ENCODE measurements around the gene PGLYRP4. TPM values are rescaled to one million over a fixed set of nuclear protein-coding genes. Genes with fewer than 3 reads are reported as not detected.

Gene PGLYRP4, protein sequence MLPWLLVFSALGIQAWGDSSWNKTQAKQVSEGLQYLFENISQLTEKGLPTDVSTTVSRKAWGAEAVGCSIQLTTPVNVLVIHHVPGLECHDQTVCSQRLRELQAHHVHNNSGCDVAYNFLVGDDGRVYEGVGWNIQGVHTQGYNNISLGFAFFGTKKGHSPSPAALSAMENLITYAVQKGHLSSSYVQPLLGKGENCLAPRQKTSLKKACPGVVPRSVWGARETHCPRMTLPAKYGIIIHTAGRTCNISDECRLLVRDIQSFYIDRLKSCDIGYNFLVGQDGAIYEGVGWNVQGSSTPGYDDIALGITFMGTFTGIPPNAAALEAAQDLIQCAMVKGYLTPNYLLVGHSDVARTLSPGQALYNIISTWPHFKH
- polyA plus RNA-seq (2013, experiment 1 of 2), result 0.37 TPM
- not detected for polyA plus RNA-seq (2013, experiment 2 of 2)

GRCh38 chr1:153348511-153349362, at the start of gene PGLYRP4:
Gene PGLYRP4 (minus strand): TSS chr1:153348841. CDS start chr1:153347932, 909 bp downstream.
- H3K4me3 ChIP-seq (ENCODE audit: extremely low read depth, insufficient read depth, low read length, poor library complexity, severe bottlenecking), result no peak within 1 kb of the TSS
- H3K9me3 ChIP-seq (ENCODE audit: control insufficient read depth, low read length), result no peaks in the 10 kb centered on the region
- H3K36me3 ChIP-seq (ENCODE audit: control insufficient read depth, insufficient read depth, low read length), result no peaks in the 10 kb centered on the region
- WGBS, 2 experiments (ENCODE audit: insufficient coverage in 2 of 2), result 76 to 77% methylated on average over 6 to 7 of the region's 10 CpGs
- no peak within 1 kb of the TSS for H3K27ac ChIP-seq (ENCODE audit: low read depth, low read length, severe bottlenecking)
- H3K4me1 ChIP-seq (ENCODE audit: control insufficient read depth, insufficient read depth, low read length, poor library complexity, severe bottlenecking), result peaks cover 14% of the 10 kb centered on the region

- no peak overlapping the region for H3K4me3 ChIP-seq (ENCODE audit: extremely low read depth, insufficient read depth, low read length, poor library complexity, severe bottlenecking)
- H3K9me3 ChIP-seq (ENCODE audit: control insufficient read depth, low read length), result no peaks in the 10 kb centered on the region
- no peaks in the 10 kb centered on the region for H3K36me3 ChIP-seq (ENCODE audit: control insufficient read depth, insufficient read depth, low read length)
- no peak overlapping the region for H3K27ac ChIP-seq (ENCODE audit: low read depth, low read length, severe bottlenecking)
- WGBS, 2 experiments (ENCODE audit: insufficient coverage in 2 of 2), result 86 to 100% methylated on average over 2 of the region's 6 CpGs
- H3K4me1 ChIP-seq (ENCODE audit: control insufficient read depth, insufficient read depth, low read length, poor library complexity, severe bottlenecking), result no peaks in the 10 kb centered on the region
Observed at GRCh38 chr1:153397924-153398651, 49.4 kb upstream of the PGLYRP4 start.

GRCh38 chr1:153397051-153397923, 48.6 kb upstream of the PGLYRP4 start:
- Histone ChIP-seq H3K4me1 (ENCODE audit: control insufficient read depth, insufficient read depth, low read length, poor library complexity, severe bottlenecking) (no peaks in the 10 kb centered on the region), H3K27ac (ENCODE audit: low read depth, low read length, severe bottlenecking) (no peak overlapping the region), H3K36me3 (ENCODE audit: control insufficient read depth, insufficient read depth, low read length) (no peaks in the 10 kb centered on the region), H3K4me3 (ENCODE audit: extremely low read depth, insufficient read depth, low read length, poor library complexity, severe bottlenecking) (no peak overlapping the region), H3K9me3 (ENCODE audit: control insufficient read depth, low read length) (no peaks in the 10 kb centered on the region)
- 90 to 92% methylated on average over 16 of the region's 19 CpGs for WGBS, 2 experiments (ENCODE audit: insufficient coverage in 2 of 2)

DNA sequence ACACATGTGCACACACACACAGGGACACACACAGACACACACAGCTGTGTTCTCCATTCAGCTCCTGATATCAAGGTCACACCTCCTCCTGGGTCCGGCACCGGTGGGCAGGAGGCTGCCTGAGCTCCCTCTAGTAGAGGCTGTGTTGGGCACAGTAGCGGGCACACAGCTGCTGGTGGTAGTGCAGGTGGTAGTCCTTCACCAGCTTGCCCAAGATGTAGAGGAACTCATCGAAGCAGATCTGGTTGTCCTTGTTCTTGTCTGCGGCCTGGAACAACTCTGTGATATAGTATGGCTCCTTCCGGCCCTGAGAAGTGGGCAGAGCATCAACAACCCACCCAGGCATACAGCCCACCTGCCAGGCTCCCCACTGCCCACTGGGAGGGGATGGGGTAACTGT, 47.8 kb upstream of the PGLYRP4 start:
- WGBS, 2 experiments (ENCODE audit: insufficient coverage in 2 of 2), result 86 to 88% methylated on average over 3 of the region's 6 CpGs

DNA sequence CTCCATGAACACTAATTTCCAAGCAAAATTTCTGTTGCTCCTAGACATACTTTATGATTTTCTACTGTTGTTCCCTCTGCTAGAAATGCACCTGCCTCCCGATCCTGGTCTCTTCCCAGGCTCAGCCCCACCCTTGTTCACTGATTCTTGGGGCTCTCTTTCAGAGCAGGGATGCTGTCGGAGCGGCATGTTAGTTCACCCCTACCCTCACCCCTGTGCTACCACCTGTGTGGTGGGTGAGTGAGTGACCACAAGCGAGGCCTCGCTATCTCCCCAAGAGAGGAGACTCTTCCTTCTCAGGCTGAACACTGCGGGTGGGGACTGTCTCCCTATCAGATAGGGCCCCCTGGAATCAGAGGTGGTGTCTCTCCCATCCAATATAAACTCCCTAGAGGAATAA, 47.1 kb upstream of the PGLYRP4 start:
- Histone ChIP-seq H3K36me3 (ENCODE audit: control insufficient read depth, insufficient read depth, low read length) (no peaks in the 10 kb centered on the region), H3K9me3 (ENCODE audit: control insufficient read depth, low read length) (no peaks in the 10 kb centered on the region), H3K4me1 (ENCODE audit: control insufficient read depth, insufficient read depth, low read length, poor library complexity, severe bottlenecking) (no peaks in the 10 kb centered on the region), H3K27ac (ENCODE audit: low read depth, low read length, severe bottlenecking) (no peak overlapping the region), H3K4me3 (ENCODE audit: extremely low read depth, insufficient read depth, low read length, poor library complexity, severe bottlenecking) (no peak overlapping the region)
- WGBS, 2 experiments (ENCODE audit: insufficient coverage in 2 of 2), result 71 to 93% methylated on average over 1 to 3 of the region's 6 CpGs

More for the DNA sequence above, 47.8 kb upstream of the PGLYRP4 start:
- no peak overlapping the region for H3K4me3 ChIP-seq (ENCODE audit: extremely low read depth, insufficient read depth, low read length, poor library complexity, severe bottlenecking)
- no peaks in the 10 kb centered on the region for H3K4me1 ChIP-seq (ENCODE audit: control insufficient read depth, insufficient read depth, low read length, poor library complexity, severe bottlenecking)
- no peak overlapping the region for H3K27ac ChIP-seq (ENCODE audit: low read depth, low read length, severe bottlenecking)
- H3K9me3 ChIP-seq (ENCODE audit: control insufficient read depth, low read length), result no peaks in the 10 kb centered on the region
- H3K36me3 ChIP-seq (ENCODE audit: control insufficient read depth, insufficient read depth, low read length), result no peaks in the 10 kb centered on the region

DNA sequence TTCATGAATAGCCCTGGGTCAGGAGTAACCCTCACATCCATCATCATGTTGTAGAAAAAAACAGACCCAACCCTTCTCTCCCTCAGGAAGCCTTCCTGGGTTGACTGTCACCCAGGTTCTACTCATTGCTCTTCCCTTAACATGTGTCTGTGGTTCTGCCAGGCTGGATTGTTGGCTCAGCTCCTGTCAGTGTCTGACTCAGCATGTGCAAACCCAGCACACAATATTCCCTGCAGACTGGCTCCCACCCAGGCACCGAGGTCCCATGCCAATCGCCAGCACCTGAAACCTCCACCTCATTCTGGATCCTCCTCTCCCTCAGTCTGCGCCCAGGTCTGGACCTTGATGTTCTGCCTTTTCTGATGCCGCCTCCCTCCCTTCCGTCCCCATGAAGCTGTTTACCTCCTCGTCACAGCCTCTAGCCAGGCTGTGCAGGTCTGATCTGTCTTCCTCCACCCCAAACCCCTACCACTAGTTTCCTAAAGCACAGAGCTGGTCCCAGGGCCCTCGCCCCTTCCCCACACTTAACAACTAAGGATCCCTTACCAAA, 46.6 kb upstream of the PGLYRP4 start:
- Histone ChIP-seq H3K36me3 (ENCODE audit: control insufficient read depth, insufficient read depth, low read length) (no peaks in the 10 kb centered on the region), H3K9me3 (ENCODE audit: control insufficient read depth, low read length) (no peaks in the 10 kb centered on the region), H3K27ac (ENCODE audit: low read depth, low read length, severe bottlenecking) (no peak overlapping the region), H3K4me3 (ENCODE audit: extremely low read depth, insufficient read depth, low read length, poor library complexity, severe bottlenecking) (no peak overlapping the region), H3K4me1 (ENCODE audit: control insufficient read depth, insufficient read depth, low read length, poor library complexity, severe bottlenecking) (no peaks in the 10 kb centered on the region)
- 86 to 92% methylated on average over 4 to 7 of the region's 7 CpGs for WGBS, 2 experiments (ENCODE audit: insufficient coverage in 2 of 2)

- no peak overlapping the region for H3K4me3 ChIP-seq (ENCODE audit: extremely low read depth, insufficient read depth, low read length, poor library complexity, severe bottlenecking)
- H3K27ac ChIP-seq (ENCODE audit: low read depth, low read length, severe bottlenecking), result no peak overlapping the region
- H3K4me1 ChIP-seq (ENCODE audit: control insufficient read depth, insufficient read depth, low read length, poor library complexity, severe bottlenecking), result no peaks in the 10 kb centered on the region
- no peaks in the 10 kb centered on the region for H3K36me3 ChIP-seq (ENCODE audit: control insufficient read depth, insufficient read depth, low read length)
- WGBS, 2 experiments (ENCODE audit: insufficient coverage in 2 of 2), result 80 to 88% methylated on average over 5 of the region's 5 CpGs
- no peaks in the 10 kb centered on the region for H3K9me3 ChIP-seq (ENCODE audit: control insufficient read depth, low read length)
Observed at GRCh38 chr1:153394391-153394790, 45.8 kb upstream of the PGLYRP4 start.

- WGBS, 2 experiments (ENCODE audit: insufficient coverage in 2 of 2), result 79 to 83% methylated on average over 3 of the region's 6 CpGs
- no peaks in the 10 kb centered on the region for H3K36me3 ChIP-seq (ENCODE audit: control insufficient read depth, insufficient read depth, low read length)
- no peaks in the 10 kb centered on the region for H3K4me1 ChIP-seq (ENCODE audit: control insufficient read depth, insufficient read depth, low read length, poor library complexity, severe bottlenecking)
- H3K9me3 ChIP-seq (ENCODE audit: control insufficient read depth, low read length), result no peaks in the 10 kb centered on the region
- H3K27ac ChIP-seq (ENCODE audit: low read depth, low read length, severe bottlenecking), result no peak overlapping the region
- H3K4me3 ChIP-seq (ENCODE audit: extremely low read depth, insufficient read depth, low read length, poor library complexity, severe bottlenecking), result no peak overlapping the region
Observed at GRCh38 chr1:153393926-153394325, 45.3 kb upstream of the PGLYRP4 start.

DNA sequence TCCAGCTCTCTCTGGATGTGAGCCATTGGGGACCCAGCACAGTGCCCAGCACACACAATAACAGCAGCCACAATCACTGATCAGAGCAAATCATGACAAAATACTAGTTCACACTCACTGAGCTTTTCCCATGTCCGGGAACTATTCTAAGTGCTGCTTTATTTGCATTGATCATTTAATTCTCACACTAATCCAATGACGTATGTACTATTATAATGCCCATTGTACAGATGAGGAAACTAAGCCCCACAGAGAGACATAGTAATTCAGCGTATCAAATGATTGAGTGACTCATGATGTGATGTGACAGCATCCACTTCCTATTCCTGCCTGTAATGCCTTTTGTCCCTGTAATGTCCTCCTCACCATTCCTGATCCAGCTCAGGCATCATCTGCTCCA, 44.2 kb upstream of the PGLYRP4 start:
- no peak overlapping the region for H3K27ac ChIP-seq (ENCODE audit: low read depth, low read length, severe bottlenecking)
- no peak overlapping the region for H3K4me3 ChIP-seq (ENCODE audit: extremely low read depth, insufficient read depth, low read length, poor library complexity, severe bottlenecking)
- 100% methylated on average over 2 of the region's 3 CpGs; no CpG with 5 or more reads in 1 of the 2 experiments for WGBS, 2 experiments (ENCODE audit: insufficient coverage in 2 of 2)

More for the DNA sequence above, 44.2 kb upstream of the PGLYRP4 start:
- Histone ChIP-seq H3K36me3 (ENCODE audit: control insufficient read depth, insufficient read depth, low read length) (no peaks in the 10 kb centered on the region), H3K9me3 (ENCODE audit: control insufficient read depth, low read length) (no peaks in the 10 kb centered on the region), H3K4me1 (ENCODE audit: control insufficient read depth, insufficient read depth, low read length, poor library complexity, severe bottlenecking) (no peaks in the 10 kb centered on the region)

All from mesodermal cell (in vitro differentiated cells).